WTC11 (cell line): ENCODE results near the gene PRKAG2.

Source experiments
- ATF3 ChIP-seq: sonication (generic); formaldehyde crosslinking; conservative IDR thresholded peaks from 2 replicates; pipeline ENCODE4 v1.8.1; 2022; ENCODE audit warnings: mild to moderate bottlenecking, missing genetic modification reagents
- CREM ChIP-seq: sonication (generic); formaldehyde crosslinking; IDR thresholded peaks from 2 replicates; pipeline ENCODE4 v1.8.1; 2022; ENCODE audit warnings: mild to moderate bottlenecking, missing genetic modification reagents, moderate library complexity
- CTCF ChIP-seq: fragments of 200-600 bp; IDR thresholded peaks from 2 replicates; pipeline ENCODE4 v1.8.0; 2022; ENCODE audit warnings: antibody characterized with exemption
- ELF4 ChIP-seq: sonication (generic); formaldehyde crosslinking; IDR thresholded peaks from 2 replicates; pipeline ENCODE4 v1.8.1; 2022; ENCODE audit warnings: low read depth, mild to moderate bottlenecking, moderate library complexity, missing genetic modification reagents
- ESRRA ChIP-seq: sonication (generic); formaldehyde crosslinking; IDR thresholded peaks from 2 replicates; pipeline ENCODE4 v1.8.1; 2022; ENCODE audit warnings: mild to moderate bottlenecking, missing genetic modification reagents, borderline replicate concordance
- FOXP4 ChIP-seq: sonication (generic); formaldehyde crosslinking; IDR thresholded peaks from 2 replicates; pipeline ENCODE4 v1.8.0; 2022; ENCODE audit warnings: mild to moderate bottlenecking, missing genetic modification reagents
- GABPB1 ChIP-seq: sonication (generic); formaldehyde crosslinking; IDR thresholded peaks from 2 replicates; pipeline ENCODE4 v1.8.1; 2023; ENCODE audit warnings: mild to moderate bottlenecking, missing genetic modification reagents
- JUN ChIP-seq: sonication (generic); formaldehyde crosslinking; IDR thresholded peaks from 2 replicates; pipeline ENCODE4 v1.8.0; 2023; ENCODE audit warnings: mild to moderate bottlenecking, missing genetic modification reagents
- MLX ChIP-seq: sonication (generic); formaldehyde crosslinking; IDR thresholded peaks from 2 replicates; pipeline ENCODE4 v1.8.1; 2023; ENCODE audit warnings: mild to moderate bottlenecking, missing genetic modification reagents, moderate library complexity
- NFYB ChIP-seq: sonication (generic); formaldehyde crosslinking; conservative IDR thresholded peaks from 2 replicates; pipeline ENCODE4 v1.8.0; 2022; ENCODE audit warnings: low read depth, missing genetic modification reagents
- RELA ChIP-seq: sonication (generic); formaldehyde crosslinking; IDR thresholded peaks from 2 replicates; pipeline ENCODE4 v1.8.1; 2022; ENCODE audit warnings: missing genetic modification reagents, mild to moderate bottlenecking, borderline replicate concordance
- SP1 ChIP-seq: sonication (generic); formaldehyde crosslinking; conservative IDR thresholded peaks from 2 replicates; pipeline ENCODE4 v1.8.1; 2022; ENCODE audit warnings: missing genetic modification reagents

GRCh38 chr7:151568956-151569940 is 307.7 kb downstream of the PRKAG2 start:
- TF ChIP-seq CTCF = no peak
- TF ChIP-seq NFYB (CRISPR knock-in tag) = no peak
- TF ChIP-seq MLX (CRISPR knock-in tag) = no peak
- TF ChIP-seq SP1 = no peak
- no peak for TF ChIP-seq ESRRA (CRISPR knock-in tag)
- TF ChIP-seq GABPB1 (CRISPR knock-in tag) = no peak
- TF ChIP-seq JUN (CRISPR knock-in tag) = no peak
- TF ChIP-seq RELA (CRISPR knock-in tag) = no peak
- TF ChIP-seq ATF3 (CRISPR knock-in tag) = no peak
- TF ChIP-seq FOXP4 (CRISPR knock-in tag) = no peak
- TF ChIP-seq CREM (CRISPR knock-in tag) = no peak
- TF ChIP-seq ELF4 (CRISPR knock-in tag) = no peak
